BLaER1 treated with 17β-estradiol and CSF1 and Interleukin-3, amounts not matched to agents 10 nM and 100 nM (cell line): ENCODE results near the gene FNDC11.
"Not testable (repeated sequence)": the region's sequence is repeated elsewhere in the genome, so short reads cannot be mapped to it uniquely, and the experiment has no call there.

ENCODE experiments used
- H3K27ac ChIP-seq, 11 experiments: shearing (Covaris generic); formaldehyde crosslinking; 2 replicates each; pipeline ENCODE4 v1.8.1; 2022
- H3K27me3 ChIP-seq, 11 experiments: shearing (Covaris generic); formaldehyde crosslinking; 2 replicates each; pipeline ENCODE4 v1.8.1; 2022
- H3K36me3 ChIP-seq, 11 experiments: shearing (Covaris generic); formaldehyde crosslinking; 2 replicates each; pipeline ENCODE4 v1.8.1; 2022
- H3K4me1 ChIP-seq, 10 experiments: shearing (Covaris generic); formaldehyde crosslinking; 2 replicates each; pipeline ENCODE4 v1.8.1; 2022
- H3K4me2 ChIP-seq, 11 experiments: shearing (Covaris generic); formaldehyde crosslinking; 2 replicates each; pipeline ENCODE4 v1.8.1; 2022
- H3K4me3 ChIP-seq, 10 experiments: shearing (Covaris generic); formaldehyde crosslinking; 2 replicates each; pipeline ENCODE4 v1.8.1; 2022
- H3K9ac ChIP-seq, 11 experiments: shearing (Covaris generic); formaldehyde crosslinking; 2 replicates each; pipeline ENCODE4 v1.8.1; 2022
- H3K9me3 ChIP-seq, 11 experiments: shearing (Covaris generic); formaldehyde crosslinking; replicated peaks in 1 of 11; 2 replicates each; pipeline ENCODE4 v1.8.1; 2022
- H4K20me1 ChIP-seq, 11 experiments: shearing (Covaris generic); formaldehyde crosslinking; 2 replicates each; pipeline ENCODE4 v1.8.1; 2022
- Cebpa-rat ChIP-seq, 11 experiments: shearing (Covaris generic); IDR thresholded peaks; 2 replicates each; pipeline ENCODE4 v1.8.1; 2022

Gene FNDC11

GRCh38 chr20:63557481-63557891 is 3.5 kb downstream of the FNDC11 start:
- H3K9ac ChIP-seq, result no peak overlapping the region
- no peak overlapping the region for H3K4me3 ChIP-seq
- H3K27me3 ChIP-seq, result peaks cover 54 to 87% (median 64%) of the 10 kb centered on the region in 11 experiments
- H3K4me1 ChIP-seq, result peaks cover 23 to 56% (median 49%) of the 10 kb centered on the region in 10 experiments
- TF ChIP-seq Cebpa-rat (IDR thresholded peaks at IDR 0.05), result no peak
- no peaks in the 10 kb centered on the region for H3K9me3 ChIP-seq
- H3K36me3 ChIP-seq, result peaks cover 0 to 5% (median 0%) of the 10 kb centered on the region in 11 experiments; a peak in 2 of 22 replicates
- no peak overlapping the region for H3K27ac ChIP-seq
- no peak overlapping the region for H3K4me2 ChIP-seq
- H4K20me1 ChIP-seq, result peaks cover 32 to 78% (median 62%) of the 10 kb centered on the region in 11 experiments

GRCh38 chr20:63558804-63559484 is 5.0 kb downstream of the FNDC11 start:
- Histone ChIP-seq H3K4me2 (no peak overlapping the region), H3K4me1 (peaks cover 25 to 58% (median 52%) of the 10 kb centered on the region in 10 experiments), H3K9ac (no peak overlapping the region), H3K27ac (no peak overlapping the region), H3K4me3 (no peak overlapping the region), H3K27me3 (peaks cover 68 to 89% (median 78%) of the 10 kb centered on the region in 11 experiments), H3K36me3 (peaks cover 0 to 9% (median 0%) of the 10 kb centered on the region in 11 experiments; a peak in 2 of 22 replicates), H4K20me1 (peaks cover 46 to 84% (median 70%) of the 10 kb centered on the region in 11 experiments), H3K9me3 (no peaks in the 10 kb centered on the region)
- no peak for TF ChIP-seq Cebpa-rat (IDR thresholded peaks at IDR 0.05)

GRCh38 chr20:63559485-63560332 is 5.8 kb downstream of the FNDC11 start:
- Histone ChIP-seq H3K27me3 (peaks cover 69 to 89% (median 79%) of the 10 kb centered on the region in 11 experiments), H3K4me1 (peaks cover 19 to 54% (median 48%) of the 10 kb centered on the region in 10 experiments), H3K36me3 (peaks cover 0 to 16% (median 0%) of the 10 kb centered on the region in 11 experiments; a peak in 2 of 22 replicates), H4K20me1 (peaks cover 49 to 85% (median 71%) of the 10 kb centered on the region in 11 experiments)
- H3K4me3 ChIP-seq, H3K4me2 ChIP-seq, H3K9ac ChIP-seq, H3K27ac ChIP-seq, H3K9me3 ChIP-seq: not testable (repeated sequence)

- peaks cover 13 to 47% (median 41%) of the 10 kb centered on the region in 10 experiments for H3K4me1 ChIP-seq
- H3K27me3 ChIP-seq, result peaks cover 69 to 89% (median 79%) of the 10 kb centered on the region in 11 experiments
- no peak overlapping the region for H3K9ac ChIP-seq
Measured at GRCh38 chr20:63560333-63560805, 6.4 kb downstream of the FNDC11 start.

GRCh38 chr20:63560856-63561609 is 7.1 kb downstream of the FNDC11 start:
- H3K4me3 ChIP-seq, result no peak overlapping the region
- no peak overlapping the region for H3K9ac ChIP-seq
- H3K27me3 ChIP-seq, result peaks cover 69 to 89% (median 79%) of the 10 kb centered on the region in 11 experiments
- peaks cover 0 to 17% (median 0%) of the 10 kb centered on the region in 11 experiments; a peak in 2 of 22 replicates for H3K36me3 ChIP-seq
- peaks cover 13 to 41% (median 34%) of the 10 kb centered on the region in 10 experiments for H3K4me1 ChIP-seq
- peak overlapping the region in 8 of 11 experiments; percentile 77 to 99 (median 96); a peak in 14 of 22 replicates for H3K4me2 ChIP-seq
- TF ChIP-seq Cebpa-rat (IDR thresholded peaks at IDR 0.05), result no peak
- H3K27ac ChIP-seq, result no peak overlapping the region
- H4K20me1 ChIP-seq, result peaks cover 53 to 85% (median 71%) of the 10 kb centered on the region in 11 experiments
- H3K9me3 ChIP-seq, result no peaks in the 10 kb centered on the region

More at GRCh38 chr20:63560333-63560805, 6.4 kb downstream of the FNDC11 start:
- no peak overlapping the region for H3K27ac ChIP-seq
- TF ChIP-seq Cebpa-rat (IDR thresholded peaks at IDR 0.05), result no peak
- H3K4me2 ChIP-seq, result peak overlapping the region in 1 of 11 experiments; percentile 99; a peak in 2 of 22 replicates
- H3K4me3 ChIP-seq, result no peak overlapping the region
- peaks cover 0 to 16% (median 0%) of the 10 kb centered on the region in 11 experiments; a peak in 2 of 22 replicates for H3K36me3 ChIP-seq
- H4K20me1 ChIP-seq, result peaks cover 50 to 85% (median 71%) of the 10 kb centered on the region in 11 experiments
- H3K9me3 ChIP-seq, result no peaks in the 10 kb centered on the region

GRCh38 chr20:63561624-63562396 is 7.9 kb downstream of the FNDC11 start:
- peaks cover 14 to 41% (median 35%) of the 10 kb centered on the region in 10 experiments for H3K4me1 ChIP-seq
- peak overlapping the region in 3 of 11 experiments; percentile 33 to 52 (median 43); a peak in 1 of 22 replicates for H3K9ac ChIP-seq
- peaks cover 0 to 19% (median 0%) of the 10 kb centered on the region in 11 experiments; a peak in 2 of 22 replicates for H3K36me3 ChIP-seq
- peak overlapping the region; percentile 33 to 99 (median 95); a peak in 20 of 22 replicates for H3K4me2 ChIP-seq
- peaks cover 69 to 89% (median 79%) of the 10 kb centered on the region in 11 experiments for H3K27me3 ChIP-seq
- TF ChIP-seq Cebpa-rat (IDR thresholded peaks at IDR 0.05), result no peak
- H3K9me3 ChIP-seq, result no peaks in the 10 kb centered on the region
- peak overlapping the region in 1 of 11 experiments; percentile 63; a peak in 1 of 22 replicates for H3K27ac ChIP-seq
- peak overlapping the region in 2 of 10 experiments; percentile 28 to 48; a peak in 3 of 20 replicates for H3K4me3 ChIP-seq
- peaks cover 61 to 85% (median 73%) of the 10 kb centered on the region in 11 experiments for H4K20me1 ChIP-seq

- Histone ChIP-seq H4K20me1 (peaks cover 69 to 85% (median 74%) of the 10 kb centered on the region in 11 experiments), H3K36me3 (peaks cover 0 to 19% (median 0%) of the 10 kb centered on the region in 11 experiments; a peak in 2 of 22 replicates), H3K27me3 (peaks cover 72 to 89% (median 79%) of the 10 kb centered on the region in 11 experiments), H3K4me1 (peaks cover 22 to 49% (median 41%) of the 10 kb centered on the region in 10 experiments), H3K4me3 (peak overlapping the region in 4 of 10 experiments; percentile 28 to 48 (median 41); a peak in 8 of 20 replicates), H3K4me2 (peak overlapping the region; percentile 33 to 99 (median 95)), H3K27ac (peak overlapping the region in 1 of 11 experiments; percentile 63; a peak in 2 of 22 replicates), H3K9me3 (no peaks in the 10 kb centered on the region), H3K9ac (peak overlapping the region in 5 of 11 experiments; percentile 16 to 52 (median 33); a peak in 5 of 22 replicates)
- no peak for TF ChIP-seq Cebpa-rat (IDR thresholded peaks at IDR 0.05)
Measured at GRCh38 chr20:63562461-63563224, 8.7 kb downstream of the FNDC11 start.
